HL-60 (cell line): ENCODE results near the gene TNFRSF8.

Source experiments
- DNase-seq, 2 experiments: peaks; one replicate each; pipeline ENCODE4 v3.0.0-alpha.2; 2010 to 2020; ENCODE audit warnings: low read depth in 1 of 2, low spot score in 1 of 2
- H3K27ac ChIP-seq: fragments of 250-450 bp; sonication (Bioruptor Pico); replicated peaks from 2 replicates; pipeline ENCODE4 v1.5.1; 2020; ENCODE audit warnings: mild to moderate bottlenecking, moderate library complexity
- H3K27me3 ChIP-seq: fragments of 250-450 bp; sonication (Bioruptor Pico); 2 replicates; pipeline ENCODE4 v1.5.1; 2021; ENCODE audit warnings: mild to moderate bottlenecking, moderate library complexity; ENCODE audit not compliant: insufficient read depth, poor library complexity, severe bottlenecking
- H3K4me3 ChIP-seq: replicated peaks from 2 replicates; pipeline ENCODE4 v1.5.1; 2011; ENCODE audit warnings: mild to moderate bottlenecking, control low read depth, low read length; ENCODE audit not compliant: insufficient read depth
- CTCF ChIP-seq: IDR thresholded peaks from one replicate; pipeline ENCODE4 v1.5.1; 2011; ENCODE audit warnings: low read length, control low read depth, inconsistent platforms; ENCODE audit not compliant: insufficient read depth
- GABPA ChIP-seq: IDR thresholded peaks from 2 replicates; pipeline ENCODE4 v1.6.1; 2012; ENCODE audit warnings: low read depth
- POLR2AphosphoS5 ChIP-seq: IDR thresholded peaks from 2 replicates; pipeline ENCODE4 v1.6.1; 2012; ENCODE audit warnings: low read depth
- REST ChIP-seq: IDR thresholded peaks from 2 replicates; pipeline ENCODE4 v1.6.1; 2012; ENCODE audit warnings: low read depth; ENCODE audit not compliant: insufficient replicate concordance
- SPI1 ChIP-seq: IDR thresholded peaks from 2 replicates; pipeline ENCODE4 v1.6.1; 2012; ENCODE audit warnings: low read depth, mild to moderate bottlenecking, borderline replicate concordance

The TNFRSF8 gene

GRCh38 chr1:12180903-12181302 is 117.8 kb downstream of the TNFRSF8 start:
- DNase-seq = peak in 1 of 2 experiments; percentile 33
- H3K27me3 ChIP-seq = no peaks in the 10 kb centered on the region
- peak overlapping the region; percentile 81 for H3K27ac ChIP-seq
- no peak overlapping the region for H3K4me3 ChIP-seq
- TF ChIP-seq REST (no peak), CTCF (no peak), SPI1 (no peak), GABPA (no peak), POLR2AphosphoS5 (no peak)

GRCh38 chr1:12181568-12181967 is 118.5 kb downstream of the TNFRSF8 start:
- no peak for DNase-seq
- peak overlapping the region; percentile 81 for H3K27ac ChIP-seq
- no peaks in the 10 kb centered on the region for H3K27me3 ChIP-seq
- H3K4me3 ChIP-seq = no peak overlapping the region
- TF ChIP-seq GABPA = no peak
- TF ChIP-seq POLR2AphosphoS5 = 0 out of 2 replicates have a peak, but pooled peaks have one; percentile 7

- Histone ChIP-seq H3K4me3 (no peak overlapping the region), H3K27ac (peak overlapping the region; percentile 21), H3K27me3 (no peaks in the 10 kb centered on the region)
- TF ChIP-seq SPI1 (no peak), POLR2AphosphoS5 (no peak), CTCF (no peak), GABPA (no peak), REST (no peak)
- no peak for DNase-seq
These were observed 119.4 kb downstream of the TNFRSF8 start for GRCh38 chr1:12182410-12182984.

- TF ChIP-seq POLR2AphosphoS5 (no peak), SPI1 (no peak), GABPA (no peak), CTCF (no peak), REST (no peak)
- no peak for DNase-seq
- no peak overlapping the region; the same call in 1 of the 2 replicates for H3K27ac ChIP-seq
- H3K4me3 ChIP-seq = no peak overlapping the region
- H3K27me3 ChIP-seq = no peaks in the 10 kb centered on the region
These were observed 120.1 kb downstream of the TNFRSF8 start for GRCh38 chr1:12183095-12183794.
